Nephron (organoid): ENCODE results near the gene LGR4.

Experiments
- H3K27ac Mint-ChIP-seq, 3 experiments: 2 replicates each; pipeline ENCODE4 v1.8.0; 2020; ENCODE audit warnings: mixed read lengths in 3 of 3, mild to moderate bottlenecking in 2 of 3, moderate library complexity in 1 of 3
- H3K27me3 Mint-ChIP-seq: 2 replicates; pipeline ENCODE4 v1.8.0; 2021; ENCODE audit warnings: low read depth, mild to moderate bottlenecking, moderate library complexity, mixed read lengths
- H3K36me3 Mint-ChIP-seq: 2 replicates; pipeline ENCODE4 v1.8.0; 2020; ENCODE audit warnings: low read depth, mixed read lengths
- H3K4me1 Mint-ChIP-seq: 2 replicates; pipeline ENCODE4 v1.8.0; 2020; ENCODE audit warnings: mixed read lengths
- H3K4me3 Mint-ChIP-seq, 3 experiments: 2 replicates each; pipeline ENCODE4 v1.8.0; 2020; ENCODE audit warnings: mild to moderate bottlenecking in 3 of 3, mixed read lengths in 3 of 3, moderate library complexity in 2 of 3
- H3K9me3 Mint-ChIP-seq: 2 replicates; pipeline ENCODE4 v1.8.0; 2020; ENCODE audit warnings: mixed read lengths
- CTCF ChIP-seq, 3 experiments: fragments of 200-600 bp; sonication (generic); IDR thresholded peaks; one replicate each; pipeline ENCODE4 v1.5.0; 2021; ENCODE audit warnings: antibody characterized with exemption in 3 of 3; ENCODE audit not compliant: unreplicated experiment in 3 of 3

Gene LGR4

DNA sequence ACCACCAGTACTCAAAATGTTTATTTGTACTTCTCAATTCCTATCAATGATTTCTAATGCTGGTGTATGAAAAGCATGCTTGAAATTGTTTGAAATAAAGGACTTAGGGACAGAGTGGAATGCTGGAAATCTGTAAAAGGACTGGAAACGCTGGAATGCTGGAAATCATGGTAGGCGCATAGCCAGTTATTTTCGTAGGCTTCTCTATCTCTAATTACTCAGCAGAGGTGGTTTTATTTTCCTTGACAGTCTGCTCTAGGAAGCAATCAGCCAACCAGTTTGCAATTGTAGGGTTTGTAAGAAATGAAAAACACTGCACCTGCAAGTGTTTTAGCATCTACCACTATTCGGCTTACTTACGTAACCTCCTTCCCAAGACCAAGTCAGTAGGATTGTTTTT, 33.2 kb upstream of the LGR4 start:
- peak overlapping the region; percentile 95 to 99 (median 97) for H3K27ac Mint-ChIP-seq
- no peak for TF ChIP-seq CTCF (IDR thresholded peaks at IDR 0.05; ENCODE audit: unreplicated experiment in 3 of 3)
- no peaks in the 10 kb centered on the region for H3K27me3 Mint-ChIP-seq
- H3K4me1 Mint-ChIP-seq: peaks cover 39% of the 10 kb centered on the region
- peaks cover 10% of the 10 kb centered on the region for H3K36me3 Mint-ChIP-seq
- H3K4me3 Mint-ChIP-seq: peak overlapping the region; percentile 97 to 100 (median 100)
- no peaks in the 10 kb centered on the region for H3K9me3 Mint-ChIP-seq

DNA sequence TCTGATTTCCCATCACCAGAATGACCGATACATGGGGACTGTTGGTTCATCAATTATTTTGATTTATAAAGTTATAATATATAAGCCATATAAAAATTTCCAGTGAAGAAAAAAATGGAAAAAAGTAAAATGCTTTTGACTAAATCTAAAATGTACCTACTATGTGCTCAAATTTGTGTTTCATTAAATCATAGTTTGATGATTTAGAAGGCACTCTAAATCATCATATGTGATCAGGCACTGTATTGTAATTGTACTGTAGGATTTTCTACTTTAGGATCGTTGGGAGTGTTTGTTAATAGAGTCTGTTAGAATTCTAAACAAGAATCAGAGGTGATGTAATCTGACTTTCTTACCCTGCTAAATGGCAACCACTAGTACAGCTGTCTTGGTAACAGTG, 31.6 kb upstream of the LGR4 start:
- H3K4me1 Mint-ChIP-seq: peaks cover 42% of the 10 kb centered on the region
- no peaks in the 10 kb centered on the region for H3K27me3 Mint-ChIP-seq
- H3K4me3 Mint-ChIP-seq: peak overlapping the region; percentile 97 to 100 (median 100)
- H3K27ac Mint-ChIP-seq: no peak overlapping the region
- peaks cover 16% of the 10 kb centered on the region for H3K36me3 Mint-ChIP-seq
- H3K9me3 Mint-ChIP-seq: no peaks in the 10 kb centered on the region
- no peak for TF ChIP-seq CTCF (IDR thresholded peaks at IDR 0.05; ENCODE audit: unreplicated experiment in 3 of 3)

DNA sequence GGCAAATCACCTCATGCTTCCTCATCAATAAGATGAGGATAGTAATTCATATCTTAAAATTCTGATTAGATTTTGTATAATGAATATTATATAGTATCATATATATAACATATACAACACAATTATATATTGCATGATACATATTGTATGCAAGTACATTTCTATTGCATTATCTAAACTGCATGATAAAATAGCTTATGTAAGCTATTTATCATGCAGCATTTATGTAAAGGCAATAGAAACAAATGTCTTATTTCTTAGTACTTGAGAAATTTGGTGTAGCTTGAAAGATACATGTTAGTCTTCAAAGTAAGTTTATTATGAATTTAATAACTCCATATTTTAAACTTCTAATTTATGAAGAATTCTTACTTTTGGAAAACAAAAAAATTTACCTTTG, 28.5 kb upstream of the LGR4 start:
- Mint-ChIP-seq H3K4me3 (no peak overlapping the region), H3K4me1 (peaks cover 39% of the 10 kb centered on the region), H3K9me3 (no peaks in the 10 kb centered on the region), H3K27me3 (no peaks in the 10 kb centered on the region), H3K27ac (no peak overlapping the region), H3K36me3 (peaks cover 28% of the 10 kb centered on the region)
- TF ChIP-seq CTCF (IDR thresholded peaks at IDR 0.05; ENCODE audit: unreplicated experiment in 3 of 3): no peak

DNA sequence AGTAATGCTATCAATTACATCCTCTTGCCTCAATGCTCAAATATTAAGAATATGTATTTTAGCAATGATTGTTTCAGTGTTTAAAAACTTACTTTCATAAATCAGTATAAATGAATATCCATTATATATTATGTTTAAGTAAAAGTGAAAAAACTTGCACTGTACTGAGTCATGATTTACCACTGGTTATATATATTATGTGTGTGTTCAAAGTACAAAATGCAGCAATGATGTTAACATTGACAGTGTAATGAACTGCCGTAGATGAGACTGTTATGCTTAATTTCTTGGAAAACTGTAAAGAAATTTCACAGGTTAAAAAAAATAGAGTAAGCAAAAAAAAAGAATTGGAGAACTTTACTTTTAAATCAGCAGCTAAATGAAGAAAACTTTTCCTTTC, 25.3 kb upstream of the LGR4 start:
- no peak for TF ChIP-seq CTCF (IDR thresholded peaks at IDR 0.05; ENCODE audit: unreplicated experiment in 3 of 3)
- Mint-ChIP-seq H3K27ac (no peak overlapping the region), H3K9me3 (no peaks in the 10 kb centered on the region), H3K4me1 (peaks cover 33% of the 10 kb centered on the region), H3K27me3 (no peaks in the 10 kb centered on the region), H3K36me3 (peaks cover 51% of the 10 kb centered on the region), H3K4me3 (no peak overlapping the region)

- peak overlapping the region in 1 of 3 experiments; percentile 30 for H3K4me3 Mint-ChIP-seq
- H3K4me1 Mint-ChIP-seq: peaks cover 33% of the 10 kb centered on the region
- peak; percentile 37 to 65 (median 51) for TF ChIP-seq CTCF (IDR thresholded peaks at IDR 0.05; ENCODE audit: unreplicated experiment in 3 of 3)
- peaks cover 49% of the 10 kb centered on the region for H3K36me3 Mint-ChIP-seq
- H3K27ac Mint-ChIP-seq: peak overlapping the region in 2 of 3 experiments; percentile 53 to 82
- H3K27me3 Mint-ChIP-seq: no peaks in the 10 kb centered on the region
- no peaks in the 10 kb centered on the region for H3K9me3 Mint-ChIP-seq
These were observed 24.8 kb upstream of the LGR4 start for GRCh38 chr11:27497284-27497866.

- peaks cover 27% of the 10 kb centered on the region for H3K4me1 Mint-ChIP-seq
- no peaks in the 10 kb centered on the region for H3K9me3 Mint-ChIP-seq
- H3K27ac Mint-ChIP-seq: peak overlapping the region; percentile 56 to 75 (median 67)
These were observed 23.9 kb upstream of the LGR4 start for GRCh38 chr11:27496461-27496860.

More at GRCh38 chr11:27496461-27496860, 23.9 kb upstream of the LGR4 start:
- Mint-ChIP-seq H3K27me3 (no peaks in the 10 kb centered on the region), H3K36me3 (peaks cover 52% of the 10 kb centered on the region), H3K4me3 (peak overlapping the region in 1 of 3 experiments; percentile 64)
- TF ChIP-seq CTCF (IDR thresholded peaks at IDR 0.05; ENCODE audit: unreplicated experiment in 3 of 3): no peak
